Astrocyte (in vitro differentiated cells and primary cell): ENCODE measurements around the gene ZBTB9. TPM values are rescaled to one million over a fixed set of nuclear protein-coding genes. Genes with fewer than 3 reads are reported as not detected.

Experiments
- DNase-seq: peaks from one replicate; pipeline ENCODE4 v3.0.0-alpha.2; 2010; ENCODE audit warnings: low read depth
- FAIRE-seq: peaks from 2 replicates; lab custom pipeline; 2011; peaks lifted over from hg19 to GRCh38; lab: Jason Lieb, UNC
- H2AFZ ChIP-seq: 2 replicates; pipeline ENCODE4 v1.6.0; 2012; ENCODE audit warnings: low read depth, low read length, inconsistent platforms
- H3K27ac ChIP-seq: 2 replicates; pipeline ENCODE4 v1.5.1; 2011; ENCODE audit warnings: low read depth, low read length, inconsistent platforms
- H3K27me3 ChIP-seq: 2 replicates; pipeline ENCODE4 v1.6.0; 2011; ENCODE audit warnings: low read length, inconsistent platforms; ENCODE audit not compliant: insufficient read depth
- H3K36me3 ChIP-seq: 2 replicates; pipeline ENCODE4 v1.5.1; 2011; ENCODE audit warnings: low read length, inconsistent platforms; ENCODE audit not compliant: insufficient read depth
- H3K4me1 ChIP-seq: 2 replicates; pipeline ENCODE4 v1.5.1; 2011; ENCODE audit warnings: low read length, inconsistent platforms; ENCODE audit not compliant: insufficient read depth
- H3K4me2 ChIP-seq: 2 replicates; pipeline ENCODE4 v1.6.0; 2012; ENCODE audit warnings: low read length, inconsistent platforms
- H3K4me3 ChIP-seq: 2 replicates; pipeline ENCODE4 v1.5.1; 2011; ENCODE audit warnings: low read depth, mild to moderate bottlenecking, low read length, inconsistent platforms; ENCODE audit not compliant: insufficient read depth
- H3K79me2 ChIP-seq: 2 replicates; pipeline ENCODE4 v1.6.0; 2012; ENCODE audit warnings: mild to moderate bottlenecking, low read length, inconsistent platforms; ENCODE audit not compliant: insufficient read depth
- H3K9ac ChIP-seq: 2 replicates; pipeline ENCODE4 v1.6.0; 2012; ENCODE audit warnings: mild to moderate bottlenecking, low read length, inconsistent platforms
- H3K9me3 ChIP-seq: 2 replicates; pipeline ENCODE4 v1.5.1; 2012; ENCODE audit warnings: low read depth, mild to moderate bottlenecking, low read length, inconsistent platforms; ENCODE audit not compliant: insufficient read depth
- H4K20me1 ChIP-seq: 2 replicates; pipeline ENCODE4 v1.6.0; 2012; ENCODE audit warnings: low read length, inconsistent platforms; ENCODE audit not compliant: insufficient read depth
- H3K27ac Mint-ChIP-seq: one replicate; pipeline ENCODE4 v1.8.0; 2021; ENCODE audit warnings: mild to moderate bottlenecking, mixed read lengths; ENCODE audit not compliant: unreplicated experiment
- H3K27me3 Mint-ChIP-seq: one replicate; pipeline ENCODE4 v1.8.0; 2021; ENCODE audit warnings: low read depth, mixed read lengths; ENCODE audit not compliant: unreplicated experiment
- H3K36me3 Mint-ChIP-seq: one replicate; pipeline ENCODE4 v1.8.0; 2021; ENCODE audit warnings: low read depth, mixed read lengths; ENCODE audit not compliant: unreplicated experiment
- H3K4me1 Mint-ChIP-seq: one replicate; pipeline ENCODE4 v1.8.0; 2021; ENCODE audit warnings: low read depth, mixed read lengths; ENCODE audit not compliant: unreplicated experiment
- H3K4me3 Mint-ChIP-seq: one replicate; pipeline ENCODE4 v1.8.0; 2021; ENCODE audit warnings: mild to moderate bottlenecking, moderate library complexity, mixed read lengths; ENCODE audit not compliant: unreplicated experiment
- H3K9me3 Mint-ChIP-seq: one replicate; pipeline ENCODE4 v1.8.0; 2021; ENCODE audit warnings: mild to moderate bottlenecking, mixed read lengths; ENCODE audit not compliant: unreplicated experiment
- EZH2 ChIP-seq: IDR thresholded peaks from 2 replicates; pipeline ENCODE4 v1.6.1; 2012; ENCODE audit warnings: mild to moderate bottlenecking, low read length, inconsistent platforms; ENCODE audit not compliant: insufficient read depth
- total RNA-seq: library from RNA; stranded (reverse); gene quantifications from 2 replicates; pipeline ENCODE4 v1.2.1, GENCODE V29; 2021
- TF ChIP-seq, protein P1 (sequence below): IDR thresholded peaks from 2 replicates; pipeline ENCODE4 v1.5.1; 2011; ENCODE audit warnings: low read depth, mild to moderate bottlenecking, inconsistent platforms, low read length, moderate library complexity; ENCODE audit not compliant: insufficient read depth

The ZBTB9 gene
- total RNA-seq, 1 donor from 2014 or later: 10.4 TPM

DNA sequence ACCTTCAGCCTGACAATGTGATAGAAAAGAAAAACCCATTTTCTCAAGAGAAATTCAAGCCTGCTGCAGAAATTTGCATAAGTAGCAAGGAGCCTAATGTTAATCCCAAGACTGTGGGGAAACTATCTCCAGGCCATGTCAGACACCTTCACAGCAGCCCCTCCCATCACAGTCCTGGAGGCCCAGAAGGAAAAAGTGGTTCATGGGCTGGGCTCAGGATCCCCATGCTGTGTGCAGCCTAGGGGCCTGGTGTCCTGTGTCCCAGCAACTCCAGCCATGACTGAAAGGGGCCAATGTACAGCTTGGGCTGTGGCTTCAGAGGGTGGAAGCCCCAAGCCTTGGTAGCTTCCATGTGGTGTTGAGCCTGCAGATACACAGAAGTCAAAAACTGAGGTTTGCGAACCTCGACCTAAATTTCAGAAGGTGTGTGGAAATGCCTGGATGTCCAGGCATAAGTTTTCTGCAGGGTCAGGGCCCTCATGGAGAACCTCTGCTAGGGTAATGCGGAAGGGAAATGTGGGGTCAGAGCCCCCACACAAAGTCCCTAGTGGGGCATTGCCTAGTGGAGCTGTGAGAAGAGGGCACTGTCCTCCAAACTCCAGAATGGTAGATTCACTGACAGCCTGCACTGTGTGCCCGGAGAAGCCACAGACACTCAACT is 11.8 kb downstream of the ZBTB9 start:
- no peak overlapping the region for H3K4me3 Mint-ChIP-seq
- H3K27me3 Mint-ChIP-seq: peaks cover 14% of the 10 kb centered on the region
- Histone ChIP-seq H3K4me2 (no peak overlapping the region), H2AFZ (no peak overlapping the region), H3K27me3 (peaks cover 3% of the 10 kb centered on the region), H3K36me3 (no peaks in the 10 kb centered on the region), H3K27ac (no peak overlapping the region), H3K4me1 (no peaks in the 10 kb centered on the region), H3K4me3 (no peak overlapping the region), H3K79me2 (no peaks in the 10 kb centered on the region), H3K9ac (no peak overlapping the region), H3K9me3 (no peaks in the 10 kb centered on the region), H4K20me1 (no peaks in the 10 kb centered on the region)
- H3K27ac Mint-ChIP-seq: no peak overlapping the region
- TF ChIP-seq, protein P1, sequence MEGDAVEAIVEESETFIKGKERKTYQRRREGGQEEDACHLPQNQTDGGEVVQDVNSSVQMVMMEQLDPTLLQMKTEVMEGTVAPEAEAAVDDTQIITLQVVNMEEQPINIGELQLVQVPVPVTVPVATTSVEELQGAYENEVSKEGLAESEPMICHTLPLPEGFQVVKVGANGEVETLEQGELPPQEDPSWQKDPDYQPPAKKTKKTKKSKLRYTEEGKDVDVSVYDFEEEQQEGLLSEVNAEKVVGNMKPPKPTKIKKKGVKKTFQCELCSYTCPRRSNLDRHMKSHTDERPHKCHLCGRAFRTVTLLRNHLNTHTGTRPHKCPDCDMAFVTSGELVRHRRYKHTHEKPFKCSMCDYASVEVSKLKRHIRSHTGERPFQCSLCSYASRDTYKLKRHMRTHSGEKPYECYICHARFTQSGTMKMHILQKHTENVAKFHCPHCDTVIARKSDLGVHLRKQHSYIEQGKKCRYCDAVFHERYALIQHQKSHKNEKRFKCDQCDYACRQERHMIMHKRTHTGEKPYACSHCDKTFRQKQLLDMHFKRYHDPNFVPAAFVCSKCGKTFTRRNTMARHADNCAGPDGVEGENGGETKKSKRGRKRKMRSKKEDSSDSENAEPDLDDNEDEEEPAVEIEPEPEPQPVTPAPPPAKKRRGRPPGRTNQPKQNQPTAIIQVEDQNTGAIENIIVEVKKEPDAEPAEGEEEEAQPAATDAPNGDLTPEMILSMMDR: no peak
- TF ChIP-seq EZH2: no peak
- no peaks in the 10 kb centered on the region for H3K9me3 Mint-ChIP-seq
- no peak for FAIRE-seq
- H3K36me3 Mint-ChIP-seq: peaks cover 2% of the 10 kb centered on the region
- DNase-seq: no peak
- H3K4me1 Mint-ChIP-seq: no peaks in the 10 kb centered on the region

DNA sequence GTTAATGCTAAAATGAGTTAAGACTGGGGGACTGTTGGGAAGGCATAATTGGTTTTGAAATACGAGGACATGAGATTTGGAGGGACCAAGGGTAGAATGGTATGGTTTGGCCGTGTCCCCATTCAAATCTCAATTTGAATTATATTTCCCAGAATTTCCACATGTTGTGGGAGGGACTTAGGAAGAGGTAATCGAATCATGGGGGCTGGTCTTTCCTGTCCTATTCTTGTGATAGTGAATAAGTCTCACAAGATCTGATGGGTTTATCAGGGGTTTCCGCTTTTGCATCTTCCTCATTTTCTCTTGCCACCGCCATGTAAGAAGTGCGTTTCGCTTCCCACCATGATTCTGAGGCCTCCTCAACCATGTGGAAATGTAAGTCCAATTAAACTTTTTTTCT is 12.7 kb downstream of the ZBTB9 start:
- Histone ChIP-seq H3K4me3 (no peak overlapping the region), H3K4me2 (no peak overlapping the region), H2AFZ (no peak overlapping the region), H3K27me3 (peaks cover 3% of the 10 kb centered on the region), H3K4me1 (no peaks in the 10 kb centered on the region), H3K27ac (no peak overlapping the region), H3K79me2 (no peaks in the 10 kb centered on the region), H3K9me3 (no peaks in the 10 kb centered on the region), H3K9ac (no peak overlapping the region), H4K20me1 (no peaks in the 10 kb centered on the region), H3K36me3 (no peaks in the 10 kb centered on the region)
- Mint-ChIP-seq H3K27me3 (peaks cover 12% of the 10 kb centered on the region), H3K36me3 (peaks cover 2% of the 10 kb centered on the region), H3K4me3 (no peak overlapping the region), H3K9me3 (no peaks in the 10 kb centered on the region), H3K27ac (no peak overlapping the region), H3K4me1 (no peaks in the 10 kb centered on the region)
- TF ChIP-seq, protein P1: no peak
- TF ChIP-seq EZH2: no peak
- FAIRE-seq (no peak), DNase-seq (no peak)

DNA sequence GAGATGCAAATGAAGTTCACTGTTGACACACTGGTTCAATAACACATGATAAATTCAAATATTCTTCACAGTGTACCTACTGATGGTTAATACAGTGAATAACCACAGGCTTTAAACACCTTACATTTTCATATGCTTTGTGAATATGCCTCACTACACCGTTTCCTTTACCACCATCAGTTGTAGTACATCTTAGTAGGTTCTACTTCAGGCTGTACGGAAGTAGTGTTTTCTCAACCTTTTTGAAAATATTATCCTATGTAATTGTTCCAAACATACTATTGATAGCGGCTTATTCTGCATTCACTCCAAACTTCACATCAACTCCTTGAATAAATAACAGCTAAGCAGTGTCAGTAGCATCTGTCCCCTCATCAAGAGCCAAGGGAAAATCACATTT is 15.3 kb downstream of the ZBTB9 start:
- Histone ChIP-seq H3K9me3 (no peaks in the 10 kb centered on the region), H3K9ac (no peak overlapping the region), H3K4me2 (no peak overlapping the region), H3K4me1 (no peaks in the 10 kb centered on the region), H3K27ac (no peak overlapping the region), H3K4me3 (no peak overlapping the region), H2AFZ (no peak overlapping the region), H3K79me2 (no peaks in the 10 kb centered on the region), H3K27me3 (no peaks in the 10 kb centered on the region), H4K20me1 (no peaks in the 10 kb centered on the region), H3K36me3 (no peaks in the 10 kb centered on the region)
- H3K9me3 Mint-ChIP-seq: no peaks in the 10 kb centered on the region
- peaks cover 2% of the 10 kb centered on the region for H3K36me3 Mint-ChIP-seq
- DNase-seq: no peak
- no peak overlapping the region for H3K4me3 Mint-ChIP-seq
- no peak overlapping the region for H3K27ac Mint-ChIP-seq
- peaks cover 9% of the 10 kb centered on the region for H3K27me3 Mint-ChIP-seq
- no peaks in the 10 kb centered on the region for H3K4me1 Mint-ChIP-seq
- TF ChIP-seq EZH2: no peak
- TF ChIP-seq, protein P1: no peak
- FAIRE-seq: no peak
